A204.1 (cell line): ENCODE data around the gene OASL.
"Not testable (repeated sequence)": the region's sequence is repeated elsewhere in the genome, so short reads cannot be mapped to it uniquely, and the experiment has no call there.

ENCODE experiments used
- FAIRE-seq: peaks from 2 replicates; lab custom pipeline; 2012; peaks lifted over from hg19 to GRCh38; lab: Jason Lieb, UNC

Gene OASL, protein sequence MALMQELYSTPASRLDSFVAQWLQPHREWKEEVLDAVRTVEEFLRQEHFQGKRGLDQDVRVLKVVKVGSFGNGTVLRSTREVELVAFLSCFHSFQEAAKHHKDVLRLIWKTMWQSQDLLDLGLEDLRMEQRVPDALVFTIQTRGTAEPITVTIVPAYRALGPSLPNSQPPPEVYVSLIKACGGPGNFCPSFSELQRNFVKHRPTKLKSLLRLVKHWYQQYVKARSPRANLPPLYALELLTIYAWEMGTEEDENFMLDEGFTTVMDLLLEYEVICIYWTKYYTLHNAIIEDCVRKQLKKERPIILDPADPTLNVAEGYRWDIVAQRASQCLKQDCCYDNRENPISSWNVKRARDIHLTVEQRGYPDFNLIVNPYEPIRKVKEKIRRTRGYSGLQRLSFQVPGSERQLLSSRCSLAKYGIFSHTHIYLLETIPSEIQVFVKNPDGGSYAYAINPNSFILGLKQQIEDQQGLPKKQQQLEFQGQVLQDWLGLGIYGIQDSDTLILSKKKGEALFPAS

DNA sequence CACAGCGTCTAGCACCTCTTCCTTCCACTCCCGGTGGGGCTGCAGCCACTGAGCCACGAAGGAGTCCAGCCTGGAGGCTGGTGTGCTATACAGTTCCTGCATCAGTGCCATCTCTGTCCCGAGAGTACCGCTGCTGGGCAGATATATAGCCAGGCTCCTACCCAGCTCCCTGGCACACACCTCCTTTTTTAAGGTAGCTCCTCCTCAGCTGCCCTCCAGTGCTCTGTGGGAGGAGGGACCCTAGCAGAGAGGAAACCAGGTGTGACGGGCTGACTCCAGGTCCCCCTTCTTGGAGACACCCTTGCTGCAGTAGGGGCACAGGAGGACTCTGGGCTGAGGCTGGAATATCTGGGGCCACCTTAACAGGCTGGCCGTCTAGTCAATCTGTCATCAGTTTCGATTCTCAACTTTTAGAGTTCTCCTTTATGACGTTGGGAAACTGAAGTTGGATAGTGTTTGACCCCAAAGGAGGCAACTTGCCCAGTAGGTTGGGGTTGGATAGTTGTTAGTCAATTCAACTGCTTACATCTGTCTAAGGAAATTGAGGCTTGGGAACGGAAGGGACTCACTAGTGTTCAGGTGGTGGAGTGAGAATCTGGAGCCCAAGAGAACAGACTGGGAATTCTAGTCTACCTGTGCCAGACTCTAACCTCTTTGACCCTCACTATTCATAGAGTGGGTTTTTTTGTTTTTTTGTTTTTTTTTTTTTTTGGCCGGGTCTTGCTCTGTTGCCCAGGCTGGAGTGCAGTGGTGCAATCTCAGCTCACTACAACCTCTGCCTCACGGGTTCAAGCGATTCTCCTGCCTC lies at the start of gene OASL:
Gene OASL, minus strand, starts transcription at position 386 of the 808 bp plus-strand sequence. Its CDS starts 275 bp downstream, at position 111.
- FAIRE-seq, result no peak

GRCh38 chr12:121088195-121088585 lies 49.1 kb upstream of the OASL start:
- no peak for FAIRE-seq

DNA sequence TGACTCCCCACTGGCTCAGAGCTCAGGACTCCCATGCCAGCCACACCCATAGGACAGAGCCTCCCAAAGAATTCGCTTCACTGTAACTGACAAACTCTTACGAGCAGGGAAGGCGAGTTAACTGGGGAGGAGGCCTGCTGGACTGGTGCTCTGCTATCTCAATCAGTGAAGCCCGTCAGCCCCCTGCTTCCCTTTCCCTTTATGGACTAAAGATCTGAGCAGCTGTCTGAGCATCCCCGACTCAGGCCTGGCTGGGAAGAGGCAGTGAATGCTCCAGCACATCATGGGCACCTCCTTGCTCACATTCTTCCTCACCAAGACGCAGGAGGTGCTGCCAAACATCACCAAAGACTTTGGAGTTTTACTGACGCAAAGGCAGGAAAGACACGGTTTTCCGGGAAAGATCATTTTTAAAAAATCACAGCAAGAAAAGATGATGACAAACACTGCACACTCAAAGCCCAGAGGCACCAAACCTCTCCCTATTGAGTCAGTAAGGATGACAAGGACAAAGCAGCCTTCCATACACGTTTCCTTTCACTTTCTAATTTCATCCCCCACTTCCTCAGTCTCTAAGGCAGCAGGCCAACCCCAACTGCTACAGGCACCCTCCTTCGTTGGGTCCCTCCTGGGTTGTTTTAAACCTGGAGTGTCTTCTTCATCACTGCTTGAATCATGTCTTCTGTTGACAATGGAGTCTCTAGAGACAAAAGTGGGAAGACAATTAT lies 48.6 kb upstream of the OASL start:
- no peak for FAIRE-seq

- no peak for FAIRE-seq
Measured at GRCh38 chr12:121086781-121087295, 47.8 kb upstream of the OASL start.

DNA sequence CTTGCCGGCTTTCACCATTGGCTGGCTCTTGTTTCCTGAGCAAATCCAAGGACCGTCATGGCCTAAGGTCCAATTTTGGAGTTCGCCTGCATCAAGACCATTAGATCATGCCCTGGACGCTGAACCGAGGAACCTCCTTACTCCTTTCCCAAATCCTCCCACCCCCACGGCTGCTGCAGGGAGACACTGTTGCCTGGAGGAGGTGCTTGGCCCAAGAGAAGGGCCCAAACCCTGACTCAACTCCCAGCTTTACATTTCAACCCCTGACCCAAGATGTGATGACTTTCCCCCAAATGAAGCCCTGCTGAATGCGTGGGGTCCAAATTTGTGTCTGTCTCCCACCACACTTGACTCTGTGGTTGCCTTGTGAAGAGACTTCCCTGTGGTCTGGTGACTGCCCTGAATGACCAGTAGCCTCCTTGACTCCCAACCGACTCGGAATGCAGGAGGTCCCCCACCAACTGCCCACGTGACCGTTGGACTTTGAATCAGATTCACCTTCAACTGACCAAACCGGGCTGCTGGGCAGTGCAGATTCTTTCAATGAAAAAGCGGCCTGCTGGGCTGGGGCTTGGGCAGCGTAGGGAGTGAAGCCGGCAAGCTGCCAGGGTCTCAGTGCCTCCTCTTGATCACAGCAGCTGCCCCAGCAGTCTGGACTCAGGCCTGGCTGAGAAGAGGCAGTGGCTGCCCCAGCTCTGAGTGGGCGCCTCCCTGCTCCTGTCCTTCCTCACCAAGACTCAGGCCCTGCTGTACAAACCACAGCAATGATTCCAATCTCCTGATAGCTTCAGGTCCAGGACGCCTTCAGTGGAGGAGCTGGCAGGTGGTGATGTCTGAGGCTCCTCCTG lies 46.7 kb upstream of the OASL start:
- FAIRE-seq, result no peak

GRCh38 chr12:121085069-121085468 lies 46.0 kb upstream of the OASL start:
- FAIRE-seq, result no peak

DNA sequence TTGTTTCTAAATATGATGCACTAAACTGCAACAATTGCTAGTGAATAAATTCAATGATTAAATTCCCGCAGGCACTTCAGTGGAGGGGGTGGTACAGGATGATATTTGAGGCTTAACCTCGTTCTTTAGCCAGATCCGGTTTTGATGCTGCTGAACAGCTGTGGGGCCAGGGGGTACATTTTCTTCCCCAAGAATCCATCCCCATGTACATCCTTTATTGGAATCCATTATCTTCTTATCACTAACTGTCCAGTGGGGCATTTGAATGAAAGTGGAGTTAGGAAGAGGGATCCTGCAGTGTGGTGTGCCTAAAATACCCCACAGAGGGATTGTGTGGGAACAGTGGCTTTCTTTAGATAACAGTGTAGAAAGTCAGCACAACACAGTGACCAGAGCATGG lies 45.2 kb upstream of the OASL start:
- FAIRE-seq, result no peak

DNA sequence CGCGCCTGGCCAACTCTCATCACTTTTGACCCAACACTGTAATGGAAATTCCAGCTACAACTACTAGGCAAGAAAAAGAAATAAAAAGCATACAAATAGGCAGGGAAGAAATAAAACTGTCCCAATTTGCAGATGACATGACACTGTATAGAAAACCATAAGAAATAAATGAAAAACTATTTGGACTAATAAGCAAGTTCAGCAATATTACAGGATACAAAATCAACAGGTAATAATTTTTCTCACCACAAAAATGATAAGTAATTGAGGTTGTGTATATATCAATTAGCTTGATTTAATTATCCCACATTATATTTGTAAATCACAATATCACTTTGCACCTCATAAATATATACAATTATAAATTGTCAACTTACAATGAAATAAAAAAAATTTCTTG lies 41.9 kb upstream of the OASL start:
- no peak for FAIRE-seq

- FAIRE-seq, result no peak
Measured at GRCh38 chr12:121079736-121080272, 40.8 kb upstream of the OASL start.

GRCh38 chr12:121077440-121077839 lies 38.4 kb upstream of the OASL start:
- FAIRE-seq, result not testable (repeated sequence)

DNA sequence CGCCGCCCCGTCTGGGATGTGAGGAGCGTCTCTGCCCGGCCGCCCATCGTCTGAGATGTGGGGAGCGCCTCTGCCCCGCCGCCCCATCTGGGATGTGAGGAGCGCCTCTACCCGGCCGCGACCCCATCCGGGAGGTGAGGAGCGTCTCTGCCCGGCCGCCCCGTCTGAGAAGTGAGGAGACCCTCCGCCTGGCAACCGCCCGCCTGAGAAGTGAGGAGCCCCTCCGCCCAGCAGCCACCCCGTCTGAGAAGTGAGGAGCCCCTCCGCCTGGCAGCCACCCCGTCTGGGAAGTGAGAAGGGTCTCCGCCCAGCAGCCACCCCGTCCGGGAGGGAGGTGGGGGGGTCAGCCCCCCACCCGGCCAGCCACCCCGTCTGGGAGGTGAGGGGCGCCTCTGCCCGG lies 36.9 kb upstream of the OASL start:
- FAIRE-seq, result not testable (repeated sequence)

GRCh38 chr12:121072147-121072546 lies 33.1 kb upstream of the OASL start:
- FAIRE-seq, result no peak

DNA sequence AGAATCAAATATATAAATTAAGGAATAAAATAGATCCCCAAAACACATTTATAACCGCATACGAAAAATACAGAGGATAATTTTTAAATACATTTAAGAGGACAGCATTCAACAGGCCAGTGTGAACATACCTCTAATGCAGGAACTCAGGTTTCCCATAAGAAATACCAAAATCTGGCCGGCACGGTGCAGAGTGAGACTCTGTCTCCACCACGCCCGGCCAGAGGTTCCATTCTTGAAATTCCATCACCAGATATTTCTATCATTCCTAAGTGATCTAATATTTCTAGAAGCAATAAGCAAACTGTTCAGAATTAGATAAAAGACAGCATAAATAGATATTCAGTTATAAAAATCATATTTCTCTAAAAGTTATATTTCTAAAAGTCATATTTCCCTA lies 30.2 kb upstream of the OASL start:
- FAIRE-seq, result no peak

DNA sequence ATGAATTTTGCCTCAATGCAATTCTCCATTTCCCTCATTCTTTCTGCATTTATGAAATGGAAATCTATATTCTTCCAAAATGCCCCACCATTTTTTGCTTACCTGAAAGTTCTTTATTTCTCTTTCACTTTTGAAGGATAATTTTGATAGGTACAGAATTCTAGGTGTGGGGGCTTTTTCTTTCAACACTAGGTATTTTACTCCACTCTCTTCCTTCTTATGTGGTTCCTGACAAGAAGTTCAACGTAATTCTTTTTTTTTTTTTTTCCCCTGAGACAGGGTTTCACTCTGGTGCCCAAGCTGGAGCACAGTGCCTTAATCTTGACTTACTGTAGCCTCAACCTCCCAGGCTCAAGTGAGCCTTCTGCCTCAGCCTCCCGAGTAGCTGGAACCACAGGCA lies 26.3 kb upstream of the OASL start:
- no peak for FAIRE-seq

DNA sequence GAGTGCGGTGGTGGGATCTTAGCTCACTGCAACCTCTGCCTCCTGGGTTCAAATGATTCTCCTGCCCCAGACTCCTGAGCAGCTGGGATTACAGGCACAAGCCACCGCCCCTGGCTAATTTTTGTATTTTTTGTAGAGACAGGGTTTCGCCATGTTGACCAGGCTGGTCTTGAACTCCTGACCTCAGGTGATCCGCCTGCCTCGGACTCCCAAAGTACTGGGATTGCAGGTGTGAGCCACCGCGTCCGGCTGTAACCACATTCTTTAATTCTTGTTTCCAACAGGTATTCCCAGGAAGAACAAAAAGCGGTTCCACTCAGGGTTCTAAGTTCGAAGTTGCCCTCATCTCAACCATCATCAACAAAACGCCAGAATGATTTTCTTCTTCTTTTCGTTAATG lies 25.5 kb upstream of the OASL start:
- not testable (repeated sequence) for FAIRE-seq

GRCh38 chr12:121064116-121064515 lies 25.1 kb upstream of the OASL start:
- FAIRE-seq, result no peak

DNA sequence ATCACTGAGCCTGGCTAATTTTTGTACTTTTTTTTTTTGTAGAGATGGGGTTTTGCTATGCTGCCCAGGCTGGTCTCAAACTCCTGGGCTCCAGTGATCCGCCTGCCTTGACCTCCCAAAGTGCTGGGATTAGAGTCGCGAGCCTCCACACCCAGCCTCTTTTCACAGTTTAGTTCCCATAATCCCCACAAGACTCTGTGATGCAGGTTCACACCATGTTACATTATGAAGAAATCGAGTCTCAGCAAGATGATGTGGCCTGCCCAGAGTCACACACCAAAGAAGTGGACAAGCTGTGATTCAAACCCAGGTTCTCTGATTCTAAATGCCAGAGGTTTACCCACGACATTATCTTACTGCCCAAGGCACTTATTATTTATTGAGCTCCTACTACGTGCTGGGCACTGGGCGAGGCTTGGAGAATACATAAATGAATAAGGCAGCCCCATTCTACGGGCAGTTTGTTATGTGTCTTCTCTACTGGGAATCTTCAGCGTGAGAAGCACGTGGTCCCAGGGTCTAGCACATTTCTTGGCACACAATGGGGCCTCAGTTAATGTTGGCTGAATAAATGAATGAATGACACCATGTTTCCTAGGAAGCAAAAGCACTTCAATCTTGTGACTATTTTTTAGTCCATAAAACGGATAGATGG lies 23.5 kb upstream of the OASL start:
- no peak for FAIRE-seq

GRCh38 chr12:121061831-121062230 lies 22.8 kb upstream of the OASL start:
- FAIRE-seq, result peak; percentile 14

DNA sequence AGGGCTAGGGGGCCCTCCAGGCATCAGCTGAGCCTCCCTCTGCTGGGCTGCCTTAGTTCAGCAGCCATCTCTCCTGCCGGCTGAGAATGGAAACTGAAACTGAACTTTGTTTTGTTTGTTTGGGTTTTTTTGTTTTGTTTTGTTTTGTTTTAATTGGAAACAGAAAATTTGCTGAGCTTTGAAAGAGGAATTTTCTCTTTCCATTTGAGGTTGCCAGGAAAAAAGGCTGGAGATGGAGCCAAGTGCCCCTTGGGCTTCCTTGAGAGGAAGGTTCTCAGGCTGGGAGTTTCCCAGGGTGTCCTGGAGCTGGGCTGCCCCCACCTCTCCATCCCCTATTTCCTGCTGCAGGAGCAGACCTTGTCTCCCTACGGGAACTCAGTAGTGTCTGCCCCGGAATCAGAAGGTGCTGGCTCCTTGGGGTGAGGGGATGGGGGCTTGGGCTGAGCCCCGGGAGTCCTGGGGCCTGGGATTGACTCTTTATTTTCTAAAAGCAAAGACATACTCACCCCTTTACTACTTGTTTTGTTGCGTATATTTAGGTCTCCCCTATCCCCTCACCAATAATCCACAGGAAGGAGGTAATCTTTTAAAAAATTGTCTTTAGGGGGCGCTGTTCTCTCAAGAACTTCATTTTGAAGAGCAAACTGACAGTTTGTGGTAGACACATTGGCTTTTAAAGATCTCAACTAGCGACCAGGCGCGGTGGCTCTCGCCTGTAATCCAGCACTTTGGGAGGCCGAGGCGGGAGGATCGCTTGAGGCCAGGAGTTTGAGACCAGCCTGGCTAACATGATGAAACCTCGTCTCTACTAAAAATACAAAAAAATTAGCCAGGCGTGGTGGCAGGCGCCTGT lies 21.3 kb upstream of the OASL start:
- FAIRE-seq, result peak; percentile 86
